HG03039 (cell line): Measurements from ENCODE around the gene AFTPH.
"Not testable (repeated sequence)": the region's sequence is repeated elsewhere in the genome, so short reads cannot be mapped to it uniquely, and the experiment has no call there.

Source experiments
- ATAC-seq: cut with Tn5 transposase; IDR thresholded peaks from one replicate; pipeline ENCODE4 v1.9.1; 2021; ENCODE audit warnings: mild to moderate bottlenecking, moderate library complexity; ENCODE audit not compliant: unreplicated experiment

AFTPH gene

GRCh38 chr2:64498438-64498837, 25.7 kb upstream of the AFTPH start:
- no peak for ATAC-seq

- ATAC-seq, result no peak
Observed at GRCh38 chr2:64500549-64500948, 23.6 kb upstream of the AFTPH start.

- no peak for ATAC-seq
Observed at GRCh38 chr2:64501946-64502345, 22.2 kb upstream of the AFTPH start.

- no peak for ATAC-seq
Observed at GRCh38 chr2:64502860-64503259, 21.3 kb upstream of the AFTPH start.

- no peak for ATAC-seq
Observed at GRCh38 chr2:64504774-64505720, 19.1 kb upstream of the AFTPH start.

GRCh38 chr2:64506686-64507085, 17.4 kb upstream of the AFTPH start:
- ATAC-seq, result no peak

GRCh38 chr2:64514008-64514407, 10.1 kb upstream of the AFTPH start:
- no peak for ATAC-seq

GRCh38 chr2:64515086-64515485, 9.0 kb upstream of the AFTPH start:
- no peak for ATAC-seq

- no peak for ATAC-seq
Observed at GRCh38 chr2:64516651-64517510, 7.2 kb upstream of the AFTPH start.

- ATAC-seq, result no peak
Observed at GRCh38 chr2:64517511-64517884, 6.6 kb upstream of the AFTPH start.

- no peak for ATAC-seq
Observed at GRCh38 chr2:64522843-64523428, 1.2 kb upstream of the AFTPH start.

- no peak for ATAC-seq
Observed at GRCh38 chr2:64524604-64525316, 632 bp downstream of the AFTPH start.

GRCh38 chr2:64525317-64525613, 1.1 kb downstream of the AFTPH start:
- ATAC-seq, result no peak

- no peak for ATAC-seq
Observed at GRCh38 chr2:64526034-64526433, 1.9 kb downstream of the AFTPH start.

- ATAC-seq, result not testable (repeated sequence)
Observed at GRCh38 chr2:64530946-64531345, 6.8 kb downstream of the AFTPH start.

GRCh38 chr2:64532030-64532429, 7.9 kb downstream of the AFTPH start:
- ATAC-seq, result no peak

- ATAC-seq, result no peak
Observed at GRCh38 chr2:64533882-64534281, 9.8 kb downstream of the AFTPH start.

GRCh38 chr2:64534363-64534762, 10.2 kb downstream of the AFTPH start:
- no peak for ATAC-seq

- ATAC-seq, result no peak
Observed at GRCh38 chr2:64535024-64535423, 10.9 kb downstream of the AFTPH start.

GRCh38 chr2:64537991-64538390, 13.9 kb downstream of the AFTPH start:
- no peak for ATAC-seq
